Mammary epithelial cell (primary cell): ENCODE data around the gene TTLL12.

Experiments used
- EZH2 ChIP-seq: IDR thresholded peaks from 2 replicates; pipeline ENCODE4 v1.6.1; 2012; ENCODE audit warnings: low read length, inconsistent platforms, borderline replicate concordance
- TF ChIP-seq, protein P1 (sequence below), 2 donors: IDR thresholded peaks in 1 of 2; conservative IDR thresholded peaks in 1 of 2; 2 replicates each; pipeline ENCODE4 v1.5.1; 2011 to 2012; ENCODE audit warnings: inconsistent platforms in 2 of 2, low read length in 2 of 2, mild to moderate bottlenecking in 2 of 2, control low read depth in 1 of 2, low read depth in 1 of 2; ENCODE audit not compliant: insufficient read depth in 1 of 2; ENCODE audit errors: extremely low read depth in 1 of 2

DNA sequence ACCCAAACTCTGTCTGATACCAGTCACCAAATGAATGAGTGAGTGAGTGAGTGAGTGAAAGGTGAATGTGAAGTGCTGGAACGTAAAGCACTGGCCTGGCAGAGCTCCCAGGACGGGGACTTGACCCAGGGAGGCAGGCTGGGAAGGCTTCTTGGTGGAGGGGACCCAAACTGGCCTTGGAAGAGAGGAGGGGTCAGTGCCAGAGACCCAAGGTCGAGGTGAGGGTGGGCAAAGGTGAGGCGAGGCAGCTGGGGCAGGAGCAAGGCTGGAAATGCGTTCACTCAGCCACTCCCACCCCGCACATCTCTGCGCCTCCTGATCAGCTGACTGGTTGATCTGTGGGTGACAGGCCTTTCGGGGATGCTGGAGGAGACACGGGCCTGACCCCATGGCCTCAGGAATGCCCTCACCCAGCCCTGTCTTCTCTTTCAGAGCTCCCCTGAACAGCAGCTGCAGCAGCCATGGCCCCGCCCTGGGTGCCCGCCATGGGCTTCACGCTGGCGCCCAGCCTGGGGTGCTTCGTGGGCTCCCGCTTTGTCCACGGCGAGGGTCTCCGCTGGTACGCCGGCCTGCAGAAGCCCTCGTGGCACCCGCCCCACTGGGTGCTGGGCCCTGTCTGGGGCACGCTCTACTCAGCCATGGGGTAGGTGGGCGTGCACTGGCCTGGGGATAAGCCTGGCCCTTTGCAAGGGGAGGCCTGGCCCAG, 28.0 kb downstream of the TTLL12 start:
- TF ChIP-seq, protein P1, sequence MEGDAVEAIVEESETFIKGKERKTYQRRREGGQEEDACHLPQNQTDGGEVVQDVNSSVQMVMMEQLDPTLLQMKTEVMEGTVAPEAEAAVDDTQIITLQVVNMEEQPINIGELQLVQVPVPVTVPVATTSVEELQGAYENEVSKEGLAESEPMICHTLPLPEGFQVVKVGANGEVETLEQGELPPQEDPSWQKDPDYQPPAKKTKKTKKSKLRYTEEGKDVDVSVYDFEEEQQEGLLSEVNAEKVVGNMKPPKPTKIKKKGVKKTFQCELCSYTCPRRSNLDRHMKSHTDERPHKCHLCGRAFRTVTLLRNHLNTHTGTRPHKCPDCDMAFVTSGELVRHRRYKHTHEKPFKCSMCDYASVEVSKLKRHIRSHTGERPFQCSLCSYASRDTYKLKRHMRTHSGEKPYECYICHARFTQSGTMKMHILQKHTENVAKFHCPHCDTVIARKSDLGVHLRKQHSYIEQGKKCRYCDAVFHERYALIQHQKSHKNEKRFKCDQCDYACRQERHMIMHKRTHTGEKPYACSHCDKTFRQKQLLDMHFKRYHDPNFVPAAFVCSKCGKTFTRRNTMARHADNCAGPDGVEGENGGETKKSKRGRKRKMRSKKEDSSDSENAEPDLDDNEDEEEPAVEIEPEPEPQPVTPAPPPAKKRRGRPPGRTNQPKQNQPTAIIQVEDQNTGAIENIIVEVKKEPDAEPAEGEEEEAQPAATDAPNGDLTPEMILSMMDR (conservative IDR thresholded peaks at IDR 0.05 in 1 of 2, IDR thresholded peaks at IDR 0.05 in 1 of 2; ENCODE audit: extremely low read depth in 1 of 2, insufficient read depth in 1 of 2, low read depth in 1 of 2, low read length in 2 of 2) = no peak
- no peak for TF ChIP-seq EZH2
